Choroid plexus epithelial cell (primary cell): ENCODE results near the gene ADARB2.

ENCODE experiments used
- DNase-seq: peaks from one replicate; pipeline ENCODE4 v3.0.0-alpha.2; 2010; ENCODE audit warnings: low read depth
- H3K4me3 ChIP-seq: 2 replicates; pipeline ENCODE4 v1.5.1; 2011; ENCODE audit warnings: low read depth, mild to moderate bottlenecking, control low read depth, low read length, moderate library complexity
- TF ChIP-seq, protein P1 (sequence below): conservative IDR thresholded peaks from 2 replicates; pipeline ENCODE4 v1.5.1; 2011; ENCODE audit warnings: low read depth, mild to moderate bottlenecking, control low read depth, inconsistent platforms, low read length, moderate library complexity

ADARB2 gene

DNA sequence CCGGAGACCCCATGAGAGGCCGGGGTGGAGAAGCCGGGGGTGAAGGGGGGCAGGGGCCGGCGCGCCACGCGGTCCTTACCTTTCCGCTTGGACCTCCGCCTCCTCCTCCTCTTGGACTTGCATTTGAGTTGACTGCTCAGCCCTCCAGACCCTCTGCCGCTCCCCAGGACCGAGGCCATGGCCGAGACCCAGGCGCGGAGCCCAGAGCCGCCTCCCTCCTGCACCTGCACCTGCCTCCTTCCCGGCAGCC, 428 bp downstream of the ADARB2 start:
- no peak overlapping the region for H3K4me3 ChIP-seq
- TF ChIP-seq, protein P1, sequence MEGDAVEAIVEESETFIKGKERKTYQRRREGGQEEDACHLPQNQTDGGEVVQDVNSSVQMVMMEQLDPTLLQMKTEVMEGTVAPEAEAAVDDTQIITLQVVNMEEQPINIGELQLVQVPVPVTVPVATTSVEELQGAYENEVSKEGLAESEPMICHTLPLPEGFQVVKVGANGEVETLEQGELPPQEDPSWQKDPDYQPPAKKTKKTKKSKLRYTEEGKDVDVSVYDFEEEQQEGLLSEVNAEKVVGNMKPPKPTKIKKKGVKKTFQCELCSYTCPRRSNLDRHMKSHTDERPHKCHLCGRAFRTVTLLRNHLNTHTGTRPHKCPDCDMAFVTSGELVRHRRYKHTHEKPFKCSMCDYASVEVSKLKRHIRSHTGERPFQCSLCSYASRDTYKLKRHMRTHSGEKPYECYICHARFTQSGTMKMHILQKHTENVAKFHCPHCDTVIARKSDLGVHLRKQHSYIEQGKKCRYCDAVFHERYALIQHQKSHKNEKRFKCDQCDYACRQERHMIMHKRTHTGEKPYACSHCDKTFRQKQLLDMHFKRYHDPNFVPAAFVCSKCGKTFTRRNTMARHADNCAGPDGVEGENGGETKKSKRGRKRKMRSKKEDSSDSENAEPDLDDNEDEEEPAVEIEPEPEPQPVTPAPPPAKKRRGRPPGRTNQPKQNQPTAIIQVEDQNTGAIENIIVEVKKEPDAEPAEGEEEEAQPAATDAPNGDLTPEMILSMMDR = no peak
- DNase-seq = no peak

- no peak for DNase-seq
- H3K4me3 ChIP-seq = no peak overlapping the region
Observed at GRCh38 chr10:1736144-1736971, 967 bp downstream of the ADARB2 start.

DNA sequence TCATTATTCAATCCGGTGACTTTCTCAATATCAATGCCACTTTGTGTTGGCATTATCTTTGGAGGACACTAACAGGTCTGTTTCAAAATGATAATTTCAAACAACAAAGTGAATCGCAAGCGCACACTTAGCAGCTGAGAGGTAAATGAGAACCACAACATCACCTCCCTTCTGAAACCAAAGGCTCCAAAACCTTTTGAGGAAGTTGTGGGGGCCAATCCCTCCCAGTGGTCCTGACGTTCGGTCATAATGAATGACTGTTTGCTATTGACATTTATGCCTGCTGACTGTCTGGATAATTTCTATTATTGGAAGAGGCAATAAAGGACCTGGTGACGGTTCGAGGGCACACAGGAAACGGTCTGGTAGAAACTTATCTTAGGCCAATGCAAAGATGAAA, 1.8 kb downstream of the ADARB2 start:
- no peak overlapping the region for H3K4me3 ChIP-seq
- no peak for DNase-seq
- TF ChIP-seq, protein P1 = no peak

More at GRCh38 chr10:1736144-1736971, 967 bp downstream of the ADARB2 start:
- TF ChIP-seq, protein P1 = no peak

GRCh38 chr10:1734288-1734687, 3.0 kb downstream of the ADARB2 start:
- TF ChIP-seq, protein P1 = no peak
- no peak overlapping the region for H3K4me3 ChIP-seq
- DNase-seq = no peak

DNA sequence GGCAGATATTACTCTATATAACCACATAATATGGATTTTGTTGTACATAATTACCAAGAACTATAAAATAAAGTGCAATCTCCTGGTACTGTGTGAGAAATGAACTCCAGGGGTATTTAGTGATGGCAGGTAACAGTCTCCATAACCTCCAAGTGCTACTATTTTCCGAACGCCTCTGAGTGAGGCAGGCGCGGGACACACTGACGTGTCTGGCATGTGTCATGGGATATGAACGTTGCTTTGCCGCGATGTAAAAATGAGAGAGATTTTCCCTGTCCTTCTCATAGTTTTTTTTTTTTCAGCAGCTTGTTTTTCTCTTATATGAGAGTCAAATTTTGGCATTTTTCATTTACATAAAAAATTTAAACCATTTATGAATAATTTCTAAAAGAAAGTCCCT, 3.6 kb downstream of the ADARB2 start:
- DNase-seq = no peak
- TF ChIP-seq, protein P1 = no peak
- no peak overlapping the region for H3K4me3 ChIP-seq

- TF ChIP-seq, protein P1 = no peak
- no peak for DNase-seq
- no peak overlapping the region for H3K4me3 ChIP-seq
Observed at GRCh38 chr10:1732564-1732996, 4.7 kb downstream of the ADARB2 start.

GRCh38 chr10:1731592-1731991, 5.7 kb downstream of the ADARB2 start:
- no peak for DNase-seq
- TF ChIP-seq, protein P1 = no peak
- H3K4me3 ChIP-seq = no peak overlapping the region
